ENCODE results near the gene ADA. TPM values are rescaled to one million over a fixed set of nuclear protein-coding genes. Genes with fewer than 3 reads are reported as not detected.
A peak's percentile ranks its signal among the peaks of the same experiment; 100 is the strongest.

The ADA gene
- total and polyA plus RNA-seq, 2 of the 13 experiments (the other 11 are each of a cell fraction or from before 2014, with no cell fraction given), result 2.5 to 11.3 TPM

GRCh38 chr20:44609516-44610312 lies 41.8 kb downstream of the ADA start (continued):
- TF ChIP-seq ZBTB40 (IDR thresholded peaks at IDR 0.05) (no peak), ZBTB40 (CRISPR knock-in tag; IDR thresholded peaks at IDR 0.05) (no peak; the same call in 1 of the 2 replicates), AFF4 (CRISPR knock-in tag; IDR thresholded peaks at IDR 0.05) (no peak), ARNT (IDR thresholded peaks at IDR 0.05) (no peak), SRSF9 (IDR thresholded peaks at IDR 0.05; ENCODE audit: borderline replicate concordance, insufficient read depth, low read depth, low read length, poor library complexity, severe bottlenecking) (no peak), RNF2 (conservative IDR thresholded peaks at IDR 0.05; ENCODE audit: low read depth) (no peak), E2F5 (CRISPR knock-in tag; conservative IDR thresholded peaks at IDR 0.05) (0 out of 2 replicates have a peak, but pooled peaks have one; percentile 47), HNF4A (CRISPR knock-in tag; IDR thresholded peaks at IDR 0.05) (peak; percentile 28; the same call in 1 of the 2 replicates), SMAD1 (CRISPR knock-in tag; IDR thresholded peaks at IDR 0.05; ENCODE audit: borderline replicate concordance, low read depth) (peak; percentile 90), RARA (CRISPR knock-in tag; IDR thresholded peaks at IDR 0.05) (peak; percentile 69; the same call in 1 of the 2 replicates), ZFP91 (CRISPR knock-in tag; IDR thresholded peaks at IDR 0.05; ENCODE audit: borderline replicate concordance) (peak; percentile 87), TAF15 (IDR thresholded peaks at IDR 0.05; ENCODE audit: low read depth, low read length, poor library complexity, severe bottlenecking) (no peak)

Data from HepG2 (cell line).